ELF-1 (cell line): Measurements from ENCODE around the gene IL1RAPL2.
"Not testable (repeated sequence)": the region's sequence is repeated elsewhere in the genome, so short reads cannot be mapped to it uniquely, and the experiment has no call there.

ENCODE experiments used
- DNase-seq: peaks from one replicate; pipeline ENCODE4 v3.0.0-alpha.2; 2016; ENCODE audit warnings: low read depth, low spot score

The IL1RAPL2 gene

GRCh38 chrX:105167233-105167632 lies 601.2 kb downstream of the IL1RAPL2 start:
- no peak for DNase-seq

- no peak for DNase-seq
These were observed 602.6 kb downstream of the IL1RAPL2 start for GRCh38 chrX:105168577-105168976.

DNA sequence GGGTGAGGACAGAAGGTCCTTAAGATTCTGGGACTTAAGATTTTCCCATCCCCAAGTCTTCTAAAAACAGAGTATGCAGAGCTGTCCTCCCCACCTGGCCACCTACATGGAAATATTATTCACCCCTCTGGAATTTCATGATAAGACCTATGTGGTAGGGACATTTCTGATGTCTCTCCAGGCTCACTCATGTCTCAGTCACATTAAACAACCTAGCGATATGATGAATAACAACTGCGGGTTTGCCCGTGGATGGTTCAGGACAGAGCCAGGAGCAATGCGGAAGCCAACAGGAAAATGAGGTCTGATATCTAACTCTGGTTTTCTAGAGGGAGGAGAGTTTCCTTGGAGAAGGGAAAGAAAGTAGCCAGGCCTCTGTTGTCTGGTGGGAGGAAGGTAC lies 607.1 kb downstream of the IL1RAPL2 start:
- DNase-seq: no peak

DNA sequence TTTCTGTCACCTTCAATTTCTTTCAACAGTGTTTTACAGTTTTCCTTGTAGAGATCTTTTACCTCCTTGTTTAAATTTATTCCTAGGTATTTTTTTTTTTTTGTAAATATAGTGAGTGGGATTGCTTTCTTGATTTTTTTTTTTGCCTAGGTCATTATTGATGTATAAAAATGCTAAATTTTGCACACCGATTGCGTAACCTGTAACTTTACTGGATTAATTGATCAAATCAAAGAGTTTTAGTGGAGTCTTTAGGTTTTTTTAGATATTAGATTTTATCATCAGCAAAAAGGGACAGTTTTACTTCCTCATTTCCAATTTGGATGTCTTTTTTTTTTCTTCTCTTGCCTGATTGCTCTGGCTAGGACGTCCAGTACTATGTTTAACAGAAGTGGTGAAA lies 613.6 kb downstream of the IL1RAPL2 start:
- DNase-seq: no peak

DNA sequence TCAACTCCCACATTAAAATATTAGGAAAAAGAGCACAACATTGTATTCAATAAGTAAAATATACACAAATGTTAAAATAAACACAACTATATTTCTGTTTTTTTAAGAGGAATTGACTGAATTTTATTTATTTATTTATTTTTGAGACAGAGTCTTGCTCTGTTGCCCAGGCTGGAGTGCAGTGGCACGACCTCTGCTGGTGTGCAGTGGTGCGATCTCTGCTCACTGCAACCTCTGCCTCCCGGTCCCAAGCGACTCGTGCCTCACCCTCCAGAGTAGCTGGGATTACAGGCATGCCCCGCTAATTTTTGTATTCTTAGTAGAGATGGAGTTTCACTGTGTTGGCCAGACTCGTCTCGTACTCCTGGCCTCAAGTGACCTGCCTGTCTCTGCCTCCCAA lies 623.1 kb downstream of the IL1RAPL2 start:
- DNase-seq: no peak

- DNase-seq: peak; percentile 59
These were observed 624.4 kb downstream of the IL1RAPL2 start for GRCh38 chrX:105190252-105190853.

GRCh38 chrX:105191878-105192277 lies 625.9 kb downstream of the IL1RAPL2 start:
- peak; percentile 43 for DNase-seq

- DNase-seq: no peak
These were observed 643.4 kb downstream of the IL1RAPL2 start for GRCh38 chrX:105209406-105209805.

- DNase-seq: no peak
These were observed 644.3 kb downstream of the IL1RAPL2 start for GRCh38 chrX:105210258-105210657.

DNA sequence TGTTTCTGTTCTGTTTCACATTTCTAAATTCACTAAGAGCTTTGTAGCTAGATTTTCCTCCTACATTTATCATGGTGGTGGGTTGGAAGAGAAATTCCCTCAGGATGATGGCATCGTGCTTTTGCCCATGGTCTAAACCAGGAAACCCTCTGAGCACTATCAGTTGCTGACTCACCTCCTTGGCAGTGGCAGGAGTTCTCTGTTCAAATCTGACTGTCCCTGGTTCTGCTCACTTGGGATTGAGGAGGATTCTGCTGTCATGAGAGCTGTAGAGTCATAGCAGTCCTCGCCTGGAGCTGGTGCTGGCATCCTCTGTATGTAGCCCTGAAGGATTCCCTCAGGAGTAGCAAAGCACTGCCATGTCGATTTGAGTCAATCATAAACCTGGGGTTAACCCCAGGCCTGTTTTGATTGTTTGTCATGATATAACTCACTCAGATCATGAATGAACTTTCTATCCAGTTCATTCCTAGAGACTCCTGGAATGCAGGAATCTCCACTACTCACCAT lies 645.1 kb downstream of the IL1RAPL2 start:
- DNase-seq: no peak

DNA sequence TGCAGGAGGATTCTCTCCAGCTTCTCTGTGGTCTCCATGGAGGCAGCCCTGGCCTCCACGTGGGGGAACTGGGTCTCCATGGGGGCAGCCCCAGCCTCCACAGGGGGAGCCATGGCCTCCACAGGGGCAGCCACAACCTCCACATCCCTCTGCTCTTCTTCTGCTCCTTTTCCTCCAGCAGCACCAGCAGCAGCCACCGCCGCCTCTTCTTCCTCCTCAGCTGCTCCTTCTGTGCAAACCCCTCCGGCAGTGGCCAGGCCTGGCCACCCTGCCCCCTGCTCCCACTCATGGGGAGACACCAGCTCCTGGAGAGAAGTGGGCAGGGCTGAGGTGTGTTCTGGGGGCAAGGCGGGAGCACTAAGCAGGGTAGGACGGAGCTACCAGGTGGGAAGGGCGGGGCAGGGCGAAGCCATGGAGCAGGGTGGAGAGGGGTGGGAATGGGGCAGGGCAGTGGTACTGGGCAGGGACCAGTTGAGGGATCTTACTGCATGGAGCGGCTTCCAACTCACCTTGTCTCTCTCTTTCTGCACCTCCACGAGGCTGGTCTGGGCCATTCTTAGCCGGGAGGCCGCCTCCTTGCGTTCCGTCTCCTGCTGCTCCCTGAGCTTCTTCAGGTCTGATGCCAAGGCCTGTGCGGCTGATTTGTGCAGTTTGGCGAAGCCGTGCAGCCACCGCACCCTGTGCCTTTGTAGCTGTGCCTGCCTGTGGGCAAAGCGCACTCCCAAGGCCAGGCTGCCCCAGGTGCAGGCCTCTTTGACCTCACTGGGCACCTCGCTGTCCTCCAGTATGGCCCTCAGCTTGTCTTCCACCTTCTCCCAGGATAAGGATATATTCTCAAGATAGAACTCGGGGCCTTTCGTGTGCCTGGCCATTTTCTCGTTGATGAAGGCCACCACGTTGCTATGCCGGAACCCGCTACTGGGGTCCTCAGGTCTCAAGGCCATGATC lies 653.7 kb downstream of the IL1RAPL2 start:
- no peak for DNase-seq

- DNase-seq: no peak
These were observed 654.6 kb downstream of the IL1RAPL2 start, which contains the start of gene TEX13A for GRCh38 chrX:105220636-105221035. TSS of gene TEX13A (minus strand) at chrX:105220694. CDS start at chrX:105220397, 297 bp downstream.

DNA sequence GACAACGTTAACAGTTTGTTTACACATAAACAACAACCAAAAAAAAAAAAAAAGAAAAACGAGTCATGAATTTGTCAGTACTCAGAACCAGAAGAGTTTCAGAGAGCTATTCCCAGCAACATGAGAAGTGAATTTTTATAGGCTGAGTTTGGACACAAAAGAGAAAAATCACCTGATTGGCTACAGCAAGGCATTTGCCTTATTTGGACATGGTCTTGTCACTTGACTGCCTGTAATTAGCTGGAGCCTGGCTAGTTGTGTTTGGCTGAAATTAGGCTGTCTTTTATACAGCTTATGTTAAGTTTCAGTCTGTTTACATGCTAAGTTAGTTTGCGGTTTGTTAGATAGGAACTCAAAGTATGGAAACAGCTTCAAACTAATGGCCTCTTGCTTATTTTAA lies 655.4 kb downstream of the IL1RAPL2 start:
- DNase-seq: no peak

- no peak for DNase-seq
These were observed 660.5 kb downstream of the IL1RAPL2 start for GRCh38 chrX:105226499-105226898.

DNA sequence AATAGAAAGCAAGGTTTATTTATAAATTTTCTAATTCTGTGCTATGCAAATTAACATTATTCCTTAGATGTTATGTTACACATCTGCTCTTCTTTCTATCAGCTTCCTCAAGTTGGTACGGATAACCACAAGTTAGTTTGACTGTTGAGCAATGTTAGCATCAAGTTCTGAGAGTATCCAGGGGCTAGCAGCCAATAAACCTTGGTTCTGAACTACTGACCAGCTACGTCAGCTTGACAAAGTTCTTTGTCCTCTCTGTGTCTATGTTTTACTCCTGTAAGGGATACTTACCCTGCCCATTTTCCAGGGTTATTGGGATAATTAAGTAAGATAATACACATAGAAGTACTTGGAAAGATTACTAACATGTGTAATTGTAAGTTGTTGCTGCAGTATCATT lies 662.6 kb downstream of the IL1RAPL2 start:
- no peak for DNase-seq

DNA sequence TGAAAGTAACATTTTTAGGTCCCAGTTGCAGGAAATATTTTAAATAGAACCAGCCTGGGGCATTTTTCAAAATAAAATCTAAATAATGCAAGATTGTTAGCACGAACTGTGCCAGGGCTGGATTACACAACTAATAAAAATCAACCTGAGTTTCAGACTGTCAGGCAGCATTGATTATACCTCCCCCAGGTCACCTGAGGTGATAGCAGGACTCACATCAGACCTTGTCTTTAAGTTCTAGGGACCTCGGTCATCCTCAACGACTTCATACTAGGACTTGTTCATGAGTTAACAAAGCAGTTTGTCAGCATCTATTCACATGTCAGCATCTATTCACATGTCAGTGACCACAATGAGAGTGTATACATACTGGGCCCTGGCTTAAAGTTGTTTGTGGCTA lies 663.1 kb downstream of the IL1RAPL2 start:
- no peak for DNase-seq

DNA sequence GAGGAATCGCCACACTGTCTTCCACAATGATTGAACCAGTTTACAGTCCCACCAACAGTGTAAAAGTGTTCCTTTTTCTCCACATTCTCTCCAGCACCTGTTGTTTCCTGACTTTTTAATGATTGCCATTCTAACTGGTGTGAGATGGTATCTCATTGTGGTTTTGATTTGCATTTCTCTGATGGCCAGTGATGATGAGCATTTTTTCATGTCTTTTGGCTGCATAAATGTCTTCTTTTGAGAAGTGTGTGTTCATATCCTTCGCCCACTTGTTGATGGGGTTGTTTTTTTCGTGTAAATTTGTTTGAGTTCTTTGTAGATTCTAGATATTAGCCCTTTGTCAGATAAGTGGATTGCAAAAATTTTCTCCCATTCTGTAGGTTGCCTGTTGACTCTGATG lies 671.4 kb downstream of the IL1RAPL2 start:
- DNase-seq: not testable (repeated sequence)

DNA sequence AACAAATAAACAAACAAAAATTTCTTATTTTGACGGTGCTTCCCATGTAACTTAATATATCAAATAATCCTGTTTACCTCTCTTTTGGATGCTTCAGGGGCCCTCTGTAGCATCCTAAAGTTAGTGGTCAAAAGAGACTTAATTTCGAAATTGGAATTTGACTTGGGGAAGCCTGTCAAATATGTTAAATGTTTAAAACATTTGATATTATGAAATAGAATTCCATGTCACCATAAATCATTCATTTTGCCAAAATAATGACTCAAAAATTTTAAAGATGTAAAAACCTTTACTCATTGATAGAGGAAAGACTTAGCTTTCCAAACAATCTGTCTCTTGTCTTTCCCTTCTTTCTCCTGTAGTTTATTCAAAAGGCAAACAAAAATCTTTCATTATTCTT lies 675.1 kb downstream of the IL1RAPL2 start:
- no peak for DNase-seq

GRCh38 chrX:105260291-105261043 lies 694.5 kb downstream of the IL1RAPL2 start:
- peak; percentile 33 for DNase-seq

DNA sequence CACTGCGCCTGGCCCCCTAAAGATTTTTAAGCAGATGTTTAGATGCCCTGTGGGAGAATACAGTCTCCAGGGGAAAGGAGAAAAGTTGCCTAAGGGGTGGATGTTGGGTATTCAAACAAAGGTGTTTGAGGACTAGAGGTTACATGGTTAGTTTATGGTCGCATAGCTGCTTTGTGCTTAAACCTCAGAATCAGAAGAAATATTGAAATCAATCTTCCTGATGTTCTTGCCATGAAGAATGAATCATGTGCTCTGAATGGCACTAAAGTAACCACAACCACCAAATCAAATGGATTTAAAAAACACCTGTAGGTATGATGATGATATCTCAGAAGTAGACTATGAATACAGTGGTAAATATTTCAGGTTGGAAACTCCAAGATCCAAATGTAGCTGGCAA lies 697.2 kb downstream of the IL1RAPL2 start:
- DNase-seq: no peak

- DNase-seq: no peak
These were observed 697.8 kb downstream of the IL1RAPL2 start for GRCh38 chrX:105263801-105264200.

DNA sequence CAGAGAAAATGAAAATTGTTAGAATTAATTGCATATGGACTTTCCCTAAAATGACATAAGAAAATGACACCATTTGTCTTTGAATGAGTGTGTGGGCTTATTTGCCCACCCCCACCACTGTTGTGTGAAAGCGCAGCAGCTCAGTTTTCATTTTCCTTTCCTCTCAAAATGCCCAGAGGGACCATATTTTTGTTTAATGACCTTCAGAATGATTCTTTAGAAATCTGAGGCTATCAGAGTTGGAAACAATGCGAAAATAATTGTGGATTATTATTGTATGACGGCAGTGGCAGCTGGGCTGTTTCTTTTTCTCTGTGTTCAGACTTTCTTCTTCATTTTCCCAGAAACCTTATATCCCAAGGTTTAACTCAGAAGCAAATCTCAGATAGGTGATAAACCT lies 699.1 kb downstream of the IL1RAPL2 start:
- no peak for DNase-seq
